HEK293 (cell line): Measurements from ENCODE around the gene PADI2.

Experiments
- CTCF ChIA-PET: fragments of 350-600 bp; formaldehyde crosslinking; extraction: SDS; loops from one replicate; lab custom pipeline; 2021; ENCODE audit warnings: antibody characterized with exemption; lab: Yijun Ruan, JAX
- POLR2A ChIA-PET: fragments of 300-600 bp; formaldehyde crosslinking; extraction: SDS; loops from one replicate; lab custom pipeline; 2020; ENCODE audit warnings: antibody characterized with exemption, inconsistent platforms; lab: Yijun Ruan, JAX
- H3K27ac ChIP-seq: fragments of 200-500 bp; sonication (Bioruptor generic); 2 replicates; pipeline ENCODE4 v1.5.1; 2014; ENCODE audit warnings: low read depth, low read length, control low read depth, inconsistent platforms; ENCODE audit errors: extremely low read depth
- H3K36me3 ChIP-seq, 2 experiments: fragments of 200-500 bp in 1 of 2; sonication (Bioruptor generic) in 1 of 2; 1 replicate in 1 of 2; 2 replicates in 1 of 2; pipeline ENCODE4 v1.5.1; 2014 to 2017; ENCODE audit warnings: inconsistent platforms in 2 of 2, low read length in 2 of 2; ENCODE audit not compliant: control insufficient read depth in 2 of 2, insufficient read depth in 1 of 2
- H3K4me1 ChIP-seq: fragments of 200-500 bp; sonication (Bioruptor generic); 2 replicates; pipeline ENCODE4 v1.5.1; 2014; ENCODE audit warnings: mild to moderate bottlenecking, low read length, inconsistent platforms; ENCODE audit not compliant: control insufficient read depth, insufficient read depth
- H3K4me3 ChIP-seq: 2 replicates; pipeline ENCODE4 v1.5.1; 2011; ENCODE audit warnings: low read depth, mild to moderate bottlenecking, control low read depth, low read length, moderate library complexity
- H3K9me3 ChIP-seq: fragments of 200-500 bp; sonication (Bioruptor generic); 2 replicates; pipeline ENCODE4 v1.5.1; 2014; ENCODE audit warnings: low read depth, low read length, inconsistent platforms; ENCODE audit not compliant: control insufficient read depth, insufficient read depth
- GFI1B ChIP-seq: fragments of 450-650 bp; formaldehyde crosslinking; IDR thresholded peaks from 2 replicates; pipeline ENCODE4 v1.5.1; 2016; ENCODE audit warnings: missing biosample characterization, missing genetic modification characterization
- GLIS1 ChIP-seq: fragments of 450-650 bp; formaldehyde crosslinking; IDR thresholded peaks from 2 replicates; pipeline ENCODE4 v1.5.1; 2016; ENCODE audit warnings: missing biosample characterization, missing genetic modification characterization
- KLF16 ChIP-seq: fragments of 450-650 bp; formaldehyde crosslinking; IDR thresholded peaks from 2 replicates; pipeline ENCODE4 v1.5.1; 2017; ENCODE audit warnings: missing biosample characterization, missing genetic modification characterization
- SCRT2 ChIP-seq: fragments of 450-650 bp; formaldehyde crosslinking; IDR thresholded peaks from 2 replicates; pipeline ENCODE4 v1.5.1; 2016; ENCODE audit warnings: missing biosample characterization, missing genetic modification characterization
- ZNF16 ChIP-seq: fragments of 450-650 bp; formaldehyde crosslinking; IDR thresholded peaks from 2 replicates; pipeline ENCODE4 v1.5.1; 2016; ENCODE audit warnings: low read depth, missing biosample characterization, missing genetic modification characterization
- ZNF223 ChIP-seq: fragments of 450-650 bp; formaldehyde crosslinking; IDR thresholded peaks from 2 replicates; pipeline ENCODE4 v1.5.1; 2016; ENCODE audit warnings: missing biosample characterization, missing genetic modification characterization
- ZNF248 ChIP-seq: fragments of 450-650 bp; formaldehyde crosslinking; IDR thresholded peaks from 2 replicates; pipeline ENCODE4 v1.5.1; 2017; ENCODE audit warnings: missing biosample characterization, missing genetic modification characterization
- ZNF302 ChIP-seq: fragments of 450-650 bp; formaldehyde crosslinking; IDR thresholded peaks from 2 replicates; pipeline ENCODE4 v1.5.1; 2016; ENCODE audit warnings: missing biosample characterization, missing genetic modification characterization, low read depth
- ZNF350 ChIP-seq: fragments of 450-650 bp; formaldehyde crosslinking; IDR thresholded peaks from 2 replicates; pipeline ENCODE4 v1.5.0; 2017; ENCODE audit warnings: missing biosample characterization, mild to moderate bottlenecking, missing genetic modification characterization
- ZNF37A ChIP-seq: fragments of 450-650 bp; IDR thresholded peaks from 2 replicates; pipeline ENCODE4 v1.5.1; 2018; ENCODE audit warnings: missing biosample characterization, missing genetic modification characterization
- ZNF404 ChIP-seq: fragments of 450-650 bp; formaldehyde crosslinking; IDR thresholded peaks from 2 replicates; pipeline ENCODE4 v1.5.1; 2017; ENCODE audit warnings: missing biosample characterization, missing genetic modification characterization
- ZNF423 ChIP-seq: fragments of 450-650 bp; formaldehyde crosslinking; IDR thresholded peaks from 2 replicates; pipeline ENCODE4 v1.5.1; 2016; ENCODE audit warnings: missing biosample characterization, missing genetic modification characterization
- ZNF433 ChIP-seq: fragments of 450-650 bp; formaldehyde crosslinking; IDR thresholded peaks from 2 replicates; pipeline ENCODE4 v1.5.1; 2016; ENCODE audit warnings: missing biosample characterization, missing genetic modification characterization, low read depth
- ZNF473 ChIP-seq: fragments of 450-650 bp; formaldehyde crosslinking; IDR thresholded peaks from 2 replicates; pipeline ENCODE4 v1.5.1; 2017; ENCODE audit warnings: missing biosample characterization, missing genetic modification characterization
- ZNF488 ChIP-seq: fragments of 450-650 bp; formaldehyde crosslinking; IDR thresholded peaks from 2 replicates; pipeline ENCODE4 v1.5.1; 2016; ENCODE audit warnings: missing biosample characterization, missing genetic modification characterization
- ZNF555 ChIP-seq: fragments of 450-650 bp; formaldehyde crosslinking; conservative IDR thresholded peaks from 2 replicates; pipeline ENCODE4 v1.5.1; 2017; ENCODE audit warnings: missing biosample characterization, mild to moderate bottlenecking, missing genetic modification characterization, inconsistent platforms
- ZNF571 ChIP-seq: fragments of 450-650 bp; formaldehyde crosslinking; IDR thresholded peaks from 2 replicates; pipeline ENCODE4 v1.5.0; 2017; ENCODE audit warnings: missing biosample characterization, missing genetic modification characterization
- ZNF585B ChIP-seq: fragments of 450-650 bp; formaldehyde crosslinking; IDR thresholded peaks from 2 replicates; pipeline ENCODE4 v1.5.1; 2016; ENCODE audit warnings: missing biosample characterization, missing genetic modification characterization
- ZNF623 ChIP-seq: fragments of 450-650 bp; formaldehyde crosslinking; IDR thresholded peaks from 2 replicates; pipeline ENCODE4 v1.5.1; 2016; ENCODE audit warnings: missing biosample characterization, missing genetic modification characterization
- ZNF664 ChIP-seq: fragments of 450-650 bp; formaldehyde crosslinking; IDR thresholded peaks from 2 replicates; pipeline ENCODE4 v1.5.1; 2016; ENCODE audit warnings: missing biosample characterization, missing genetic modification characterization
- ZNF677 ChIP-seq: fragments of 450-650 bp; IDR thresholded peaks from 2 replicates; pipeline ENCODE4 v1.5.0; 2018; ENCODE audit warnings: missing biosample characterization, mild to moderate bottlenecking, missing genetic modification characterization, moderate library complexity
- ZNF701 ChIP-seq: fragments of 450-650 bp; formaldehyde crosslinking; IDR thresholded peaks from 2 replicates; pipeline ENCODE4 v1.5.1; 2016; ENCODE audit warnings: missing biosample characterization, missing genetic modification characterization
- ZXDB ChIP-seq: fragments of 450-650 bp; formaldehyde crosslinking; IDR thresholded peaks from 2 replicates; pipeline ENCODE4 v1.5.1; 2016; ENCODE audit warnings: missing biosample characterization, missing genetic modification characterization
- TF ChIP-seq, protein P1 (sequence below): fragments of 450-650 bp; formaldehyde crosslinking; conservative IDR thresholded peaks from 2 replicates; pipeline ENCODE4 v1.5.1; 2016; ENCODE audit warnings: low read depth, missing biosample characterization, missing genetic modification characterization
- TF ChIP-seq, protein P2 (sequence below): fragments of 450-650 bp; formaldehyde crosslinking; IDR thresholded peaks from 2 replicates; pipeline ENCODE4 v1.5.1; 2016; ENCODE audit warnings: missing biosample characterization, missing genetic modification characterization
- TF ChIP-seq, protein P3 (sequence below): fragments of 450-650 bp; formaldehyde crosslinking; IDR thresholded peaks from 2 replicates; pipeline ENCODE4 v1.5.1; 2017; ENCODE audit warnings: missing biosample characterization, missing genetic modification characterization

Gene PADI2

DNA sequence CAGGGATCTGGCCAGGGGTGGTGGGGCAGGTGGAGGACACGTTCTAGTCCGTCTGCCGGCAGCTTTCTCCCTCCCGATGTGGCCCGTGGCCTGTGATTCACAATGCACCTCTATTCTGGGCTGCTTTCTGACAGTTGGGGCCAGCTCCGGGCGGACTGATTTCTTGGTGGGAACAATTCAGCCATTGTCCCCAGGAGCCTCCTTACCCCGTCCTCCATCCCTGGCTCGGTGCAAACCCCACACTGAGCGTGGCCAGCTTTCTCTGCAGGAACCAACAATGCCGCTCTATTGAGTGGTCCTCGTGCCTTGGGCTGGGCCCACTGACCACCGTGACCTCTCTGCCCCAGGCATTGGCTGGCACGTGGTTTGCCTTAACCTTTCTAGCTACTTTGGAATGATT lies 29.7 kb downstream of the PADI2 start:
- H3K36me3 ChIP-seq: no peaks in the 10 kb centered on the region
- POLR2A ChIA-PET: no interaction called here

DNA sequence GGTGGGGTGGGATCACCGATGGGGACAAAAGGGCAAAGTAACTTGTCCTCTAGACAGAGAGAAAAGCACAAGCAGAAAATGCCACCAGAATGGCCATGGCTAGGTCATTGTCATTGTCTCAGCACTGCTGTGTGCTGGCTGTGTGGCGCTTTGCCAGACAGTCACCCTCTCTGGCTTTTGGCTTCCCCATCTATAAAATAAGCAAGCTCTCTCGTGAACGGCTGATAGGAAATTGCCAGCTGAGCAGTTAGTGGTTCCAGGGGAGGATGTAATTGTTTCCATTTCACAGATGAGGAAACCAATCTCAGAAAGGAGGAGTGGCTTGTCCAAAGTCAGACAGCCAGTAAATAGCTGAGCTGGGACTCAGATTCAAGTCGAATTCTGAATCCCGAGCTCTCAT lies 32.5 kb downstream of the PADI2 start:
- Histone ChIP-seq H3K4me1 (no peaks in the 10 kb centered on the region), H3K9me3 (no peaks in the 10 kb centered on the region), H3K4me3 (no peak overlapping the region), H3K27ac (no peak overlapping the region), H3K36me3 (no peaks in the 10 kb centered on the region)
- ChIA-PET POLR2A (no interaction called here), CTCF (interaction anchor here (0.6 kb wide), 1 partner anchor 480 kb away, joined by 3 read pairs; no protein-coding TSS in a partner anchor)
- no peak for TF ChIP-seq ZNF488 (tag by site-specific recombination)
- TF ChIP-seq ZNF37A (tag by site-specific recombination): no peak
- TF ChIP-seq ZNF433 (tag by site-specific recombination): no peak
- TF ChIP-seq ZNF350 (tag by site-specific recombination): no peak

More for the DNA sequence above, 29.7 kb downstream of the PADI2 start:
- no peaks in the 10 kb centered on the region for H3K4me1 ChIP-seq
- no peaks in the 10 kb centered on the region for H3K9me3 ChIP-seq
- no peak overlapping the region for H3K27ac ChIP-seq
- H3K4me3 ChIP-seq: no peak overlapping the region
- TF ChIP-seq ZNF423: no peak
- no peak for TF ChIP-seq ZNF585B
- TF ChIP-seq GLIS1 (tag by site-specific recombination): no peak
- TF ChIP-seq ZNF404 (tag by site-specific recombination): no peak
- no peak for TF ChIP-seq ZNF248 (tag by site-specific recombination)
- no peak for TF ChIP-seq ZNF623
- TF ChIP-seq ZNF223 (tag by site-specific recombination): no peak
- no peak for TF ChIP-seq ZNF677 (tag by site-specific recombination)
- TF ChIP-seq ZNF664 (tag by site-specific recombination): no peak
- TF ChIP-seq ZNF16 (tag by site-specific recombination): no peak
- TF ChIP-seq ZNF473: no peak
- TF ChIP-seq KLF16 (tag by site-specific recombination): no peak
- TF ChIP-seq ZNF302 (tag by site-specific recombination): no peak
- CTCF ChIA-PET: interaction anchor here (0.7 kb wide), 1 partner anchor 28 kb away, joined by 3 read pairs; no protein-coding TSS in a partner anchor

DNA sequence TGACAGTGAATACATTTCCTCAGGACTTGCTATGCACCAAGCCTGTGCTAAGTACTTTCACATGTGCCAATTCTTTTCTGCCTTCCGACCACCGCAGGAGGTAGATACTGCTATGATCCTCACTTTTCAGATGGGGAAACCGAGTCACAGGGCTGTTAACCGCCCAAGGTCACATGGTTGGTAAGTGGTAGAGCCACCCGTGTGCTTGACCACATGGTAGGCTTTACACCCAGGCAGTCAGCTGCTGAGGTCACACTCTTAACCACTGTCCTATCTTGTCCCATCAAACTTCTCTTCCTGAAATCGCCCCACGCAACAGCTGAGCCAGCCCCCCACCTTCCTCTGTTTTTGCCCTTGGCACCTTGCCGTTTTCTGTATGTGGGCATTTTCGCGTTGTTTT lies 34.5 kb downstream of the PADI2 start:
- Histone ChIP-seq H3K4me3 (no peak overlapping the region), H3K27ac (no peak overlapping the region), H3K36me3 (no peaks in the 10 kb centered on the region), H3K9me3 (no peaks in the 10 kb centered on the region), H3K4me1 (no peaks in the 10 kb centered on the region)
- CTCF ChIA-PET: no interaction called here
- POLR2A ChIA-PET: no interaction called here
- TF ChIP-seq ZNF571 (tag by site-specific recombination): no peak
- no peak for TF ChIP-seq ZNF701 (tag by site-specific recombination)
- no peak for TF ChIP-seq ZXDB (tag by site-specific recombination)
- no peak for TF ChIP-seq SCRT2 (tag by site-specific recombination)
- TF ChIP-seq, protein P1, sequence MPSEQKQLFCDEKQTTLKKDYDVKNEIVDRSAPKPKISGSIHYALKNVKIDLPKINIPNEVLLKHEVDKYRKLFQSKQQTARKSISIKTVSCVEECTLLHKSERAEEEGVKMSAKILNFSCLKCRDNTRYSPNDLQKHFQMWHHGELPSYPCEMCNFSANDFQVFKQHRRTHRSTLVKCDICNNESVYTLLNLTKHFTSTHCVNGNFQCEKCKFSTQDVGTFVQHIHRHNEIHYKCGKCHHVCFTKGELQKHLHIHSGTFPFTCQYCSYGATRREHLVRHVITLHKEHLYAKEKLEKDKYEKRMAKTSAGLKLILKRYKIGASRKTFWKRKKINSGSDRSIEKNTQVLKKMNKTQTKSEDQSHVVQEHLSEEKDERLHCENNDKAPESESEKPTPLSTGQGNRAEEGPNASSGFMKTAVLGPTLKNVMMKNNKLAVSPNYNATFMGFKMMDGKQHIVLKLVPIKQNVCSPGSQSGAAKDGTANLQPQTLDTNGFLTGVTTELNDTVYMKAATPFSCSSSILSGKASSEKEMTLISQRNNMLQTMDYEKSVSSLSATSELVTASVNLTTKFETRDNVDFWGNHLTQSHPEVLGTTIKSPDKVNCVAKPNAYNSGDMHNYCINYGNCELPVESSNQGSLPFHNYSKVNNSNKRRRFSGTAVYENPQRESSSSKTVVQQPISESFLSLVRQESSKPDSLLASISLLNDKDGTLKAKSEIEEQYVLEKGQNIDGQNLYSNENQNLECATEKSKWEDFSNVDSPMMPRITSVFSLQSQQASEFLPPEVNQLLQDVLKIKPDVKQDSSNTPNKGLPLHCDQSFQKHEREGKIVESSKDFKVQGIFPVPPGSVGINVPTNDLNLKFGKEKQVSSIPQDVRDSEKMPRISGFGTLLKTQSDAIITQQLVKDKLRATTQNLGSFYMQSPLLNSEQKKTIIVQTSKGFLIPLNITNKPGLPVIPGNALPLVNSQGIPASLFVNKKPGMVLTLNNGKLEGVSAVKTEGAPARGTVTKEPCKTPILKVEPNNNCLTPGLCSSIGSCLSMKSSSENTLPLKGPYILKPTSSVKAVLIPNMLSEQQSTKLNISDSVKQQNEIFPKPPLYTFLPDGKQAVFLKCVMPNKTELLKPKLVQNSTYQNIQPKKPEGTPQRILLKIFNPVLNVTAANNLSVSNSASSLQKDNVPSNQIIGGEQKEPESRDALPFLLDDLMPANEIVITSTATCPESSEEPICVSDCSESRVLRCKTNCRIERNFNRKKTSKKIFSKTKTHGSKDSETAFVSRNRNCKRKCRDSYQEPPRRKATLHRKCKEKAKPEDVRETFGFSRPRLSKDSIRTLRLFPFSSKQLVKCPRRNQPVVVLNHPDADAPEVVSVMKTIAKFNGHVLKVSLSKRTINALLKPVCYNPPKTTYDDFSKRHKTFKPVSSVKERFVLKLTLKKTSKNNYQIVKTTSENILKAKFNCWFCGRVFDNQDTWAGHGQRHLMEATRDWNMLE (tag by site-specific recombination): no peak
- TF ChIP-seq, protein P2, sequence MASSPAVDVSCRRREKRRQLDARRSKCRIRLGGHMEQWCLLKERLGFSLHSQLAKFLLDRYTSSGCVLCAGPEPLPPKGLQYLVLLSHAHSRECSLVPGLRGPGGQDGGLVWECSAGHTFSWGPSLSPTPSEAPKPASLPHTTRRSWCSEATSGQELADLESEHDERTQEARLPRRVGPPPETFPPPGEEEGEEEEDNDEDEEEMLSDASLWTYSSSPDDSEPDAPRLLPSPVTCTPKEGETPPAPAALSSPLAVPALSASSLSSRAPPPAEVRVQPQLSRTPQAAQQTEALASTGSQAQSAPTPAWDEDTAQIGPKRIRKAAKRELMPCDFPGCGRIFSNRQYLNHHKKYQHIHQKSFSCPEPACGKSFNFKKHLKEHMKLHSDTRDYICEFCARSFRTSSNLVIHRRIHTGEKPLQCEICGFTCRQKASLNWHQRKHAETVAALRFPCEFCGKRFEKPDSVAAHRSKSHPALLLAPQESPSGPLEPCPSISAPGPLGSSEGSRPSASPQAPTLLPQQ: no peak
- TF ChIP-seq GFI1B: no peak
- TF ChIP-seq ZNF555 (tag by site-specific recombination): no peak
- TF ChIP-seq, protein P3, sequence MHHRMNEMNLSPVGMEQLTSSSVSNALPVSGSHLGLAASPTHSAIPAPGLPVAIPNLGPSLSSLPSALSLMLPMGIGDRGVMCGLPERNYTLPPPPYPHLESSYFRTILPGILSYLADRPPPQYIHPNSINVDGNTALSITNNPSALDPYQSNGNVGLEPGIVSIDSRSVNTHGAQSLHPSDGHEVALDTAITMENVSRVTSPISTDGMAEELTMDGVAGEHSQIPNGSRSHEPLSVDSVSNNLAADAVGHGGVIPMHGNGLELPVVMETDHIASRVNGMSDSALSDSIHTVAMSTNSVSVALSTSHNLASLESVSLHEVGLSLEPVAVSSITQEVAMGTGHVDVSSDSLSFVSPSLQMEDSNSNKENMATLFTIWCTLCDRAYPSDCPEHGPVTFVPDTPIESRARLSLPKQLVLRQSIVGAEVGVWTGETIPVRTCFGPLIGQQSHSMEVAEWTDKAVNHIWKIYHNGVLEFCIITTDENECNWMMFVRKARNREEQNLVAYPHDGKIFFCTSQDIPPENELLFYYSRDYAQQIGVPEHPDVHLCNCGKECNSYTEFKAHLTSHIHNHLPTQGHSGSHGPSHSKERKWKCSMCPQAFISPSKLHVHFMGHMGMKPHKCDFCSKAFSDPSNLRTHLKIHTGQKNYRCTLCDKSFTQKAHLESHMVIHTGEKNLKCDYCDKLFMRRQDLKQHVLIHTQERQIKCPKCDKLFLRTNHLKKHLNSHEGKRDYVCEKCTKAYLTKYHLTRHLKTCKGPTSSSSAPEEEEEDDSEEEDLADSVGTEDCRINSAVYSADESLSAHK: no peak
